HCT116 (cell line): ENCODE data around the gene SAPCD2. TPM values are rescaled to one million over a fixed set of nuclear protein-coding genes. Genes with fewer than 3 reads are reported as not detected.

Experiments used
- ATAC-seq: fragments of 200-7000 bp; cut with Tn5 transposase; 2 replicates; pipeline ENCODE4 v1.9.1; 2020; ENCODE audit warnings: mild to moderate bottlenecking, moderate library complexity
- BruUV-seq: library from RNA; stranded (reverse); fragments of 400-500 nt; replicated peaks from 2 replicates; lab custom pipeline; 2021; lab: Mats Ljungman, UMichigan
- CTCF ChIA-PET: fragments of 300-600 bp; sonication (Branson Sonifier 250); formaldehyde crosslinking; loops from one replicate; lab custom pipeline; 2021; ENCODE audit warnings: antibody characterized with exemption; lab: Charles Lee
- POLR2A ChIA-PET: fragments of 300-600, 350-600 bp; sonication (Branson Sonifier 250); formaldehyde crosslinking; loops from one replicate; lab custom pipeline; 2021; ENCODE audit warnings: antibody characterized with exemption; lab: Charles Lee
- RAD21 ChIA-PET, 2 experiments: fragments of 300-600 bp; sonication (Branson Sonifier 250); formaldehyde crosslinking; loops; one replicate each; lab custom pipeline; 2023; ENCODE audit warnings: low total read pairs in 2 of 2; ENCODE audit not compliant: uncharacterized antibody in 2 of 2, unreplicated experiment in 2 of 2, low non-redundant PET in 1 of 2; lab: Charles Lee
- DNase-seq: peaks from one replicate; pipeline ENCODE4 v3.0.0-alpha.2; 2010; ENCODE audit warnings: low read depth, low spot score
- H2AFZ ChIP-seq: fragments of 200-600 bp; shearing (Covaris generic), sonication (generic); 2 replicates; pipeline ENCODE4 v1.6.1; 2017; ENCODE audit warnings: low read depth, mixed run types, mixed read lengths, antibody characterized with exemption, low read length; ENCODE audit not compliant: poor library complexity, severe bottlenecking
- H3K27ac ChIP-seq: 2 replicates; pipeline ENCODE4 v1.5.1; 2012; ENCODE audit warnings: low read depth, low read length
- H3K27me3 ChIP-seq: fragments of 200-600 bp; sonication (generic); 2 replicates; pipeline ENCODE4 v1.6.1; 2016; ENCODE audit warnings: mixed run types, low read length, mixed read lengths; ENCODE audit not compliant: insufficient read depth
- H3K36me3 ChIP-seq, 2 experiments: fragments of 200-500 bp in 1 of 2; fragments of 200-600 bp in 1 of 2; sonication (Bioruptor generic) in 1 of 2; sonication (generic) in 1 of 2; 2 replicates each; pipeline versions ENCODE4 v1.5.1 to v1.6.1; 2014 to 2016; ENCODE audit warnings: low read length in 2 of 2, inconsistent platforms in 1 of 2, mixed read lengths in 1 of 2, mixed run types in 1 of 2; ENCODE audit not compliant: insufficient read depth in 2 of 2, control insufficient read depth in 1 of 2
- H3K4me1 ChIP-seq, 2 experiments: fragments of 200-600 bp in 1 of 2; sonication (generic) in 1 of 2; 2 replicates each; pipeline versions ENCODE4 v1.5.1 to v1.6.1; 2012 to 2017; ENCODE audit warnings: low read length in 2 of 2, inconsistent platforms in 1 of 2, mild to moderate bottlenecking in 1 of 2, mixed read lengths in 1 of 2, mixed run types in 1 of 2, moderate library complexity in 1 of 2; ENCODE audit not compliant: insufficient read depth in 2 of 2, control insufficient read depth in 1 of 2
- H3K4me2 ChIP-seq: fragments of 200-600 bp; sonication (generic); 2 replicates; pipeline ENCODE4 v1.6.1; 2017; ENCODE audit warnings: mixed run types, low read length, mixed read lengths
- H3K4me3 ChIP-seq, 2 experiments: fragments of 200-600 bp in 1 of 2; sonication (generic) in 1 of 2; replicated peaks in 1 of 2; 2 replicates each; pipeline ENCODE4 v1.5.1; 2011 to 2016; ENCODE audit warnings: low read length in 2 of 2, control low read depth in 1 of 2, low read depth in 1 of 2, mild to moderate bottlenecking in 1 of 2, mixed read lengths in 1 of 2, mixed run types in 1 of 2
- H3K79me2 ChIP-seq: fragments of 200-600 bp; sonication (generic); 2 replicates; pipeline ENCODE4 v1.6.1; 2017; ENCODE audit warnings: mild to moderate bottlenecking, mixed run types, low read length, moderate library complexity, mixed read lengths; ENCODE audit not compliant: insufficient read depth
- H3K9ac ChIP-seq: fragments of 200-600 bp; sonication (generic); 2 replicates; pipeline ENCODE4 v1.6.1; 2016; ENCODE audit warnings: low read length, mixed read lengths
- H3K9me2 ChIP-seq: fragments of 200-600 bp; sonication (generic), shearing (Covaris generic); 2 replicates; pipeline ENCODE4 v1.6.1; 2017; ENCODE audit warnings: mixed run types, mild to moderate bottlenecking, moderate library complexity; ENCODE audit not compliant: insufficient read depth
- H3K9me3 ChIP-seq, 2 experiments: fragments of 200-500 bp in 1 of 2; fragments of 200-600 bp in 1 of 2; sonication (Bioruptor generic) in 1 of 2; sonication (generic) in 1 of 2; 2 replicates each; pipeline ENCODE4 v1.6.1; 2014 to 2017; ENCODE audit warnings: low read length in 2 of 2, mixed read lengths in 2 of 2, inconsistent platforms in 1 of 2, low read depth in 1 of 2, mild to moderate bottlenecking in 1 of 2, mixed run types in 1 of 2, moderate library complexity in 1 of 2; ENCODE audit not compliant: control insufficient read depth in 1 of 2, insufficient read depth in 1 of 2
- H4K20me1 ChIP-seq: fragments of 200-600 bp; sonication (generic), shearing (Covaris generic); 2 replicates; pipeline ENCODE4 v1.6.1; 2017; ENCODE audit warnings: mixed run types, mild to moderate bottlenecking, moderate library complexity; ENCODE audit not compliant: insufficient read depth
- CBX3 ChIP-seq: IDR thresholded peaks from 2 replicates; pipeline ENCODE4 v1.6.1; 2012; ENCODE audit warnings: low read depth
- CEBPB ChIP-seq: IDR thresholded peaks from 2 replicates; pipeline ENCODE4 v1.6.1; 2012; ENCODE audit warnings: low read depth
- CTCF ChIP-seq, 3 experiments: fragments of 200-600 bp in 1 of 3; sonication (generic) in 1 of 3; IDR thresholded peaks in 2 of 3; conservative IDR thresholded peaks in 1 of 3; 2 replicates each; pipeline ENCODE4 v1.5.1; 2012 to 2017; ENCODE audit warnings: low read depth in 2 of 3, low read length in 2 of 3, antibody characterized with exemption in 1 of 3, borderline replicate concordance in 1 of 3, control low read depth in 1 of 3, mild to moderate bottlenecking in 1 of 3, mixed read lengths in 1 of 3, mixed run types in 1 of 3, moderate library complexity in 1 of 3; ENCODE audit not compliant: insufficient read depth in 1 of 3
- EGR1 ChIP-seq: IDR thresholded peaks from 2 replicates; pipeline ENCODE4 v1.6.1; 2012; ENCODE audit warnings: low read depth
- ELF1 ChIP-seq: IDR thresholded peaks from 2 replicates; pipeline ENCODE4 v1.6.1; 2012; ENCODE audit warnings: low read depth, borderline replicate concordance
- EZH2 ChIP-seq: fragments of 200-600 bp; sonication (generic); IDR thresholded peaks from 2 replicates; pipeline ENCODE4 v1.6.1; 2017; ENCODE audit warnings: antibody characterized with exemption, mixed run types
- EZH2phosphoT487 ChIP-seq: fragments of 200-600 bp; IDR thresholded peaks from 2 replicates; pipeline ENCODE4 v1.6.1; 2018; ENCODE audit warnings: antibody characterized with exemption, borderline replicate concordance
- FOSL1 ChIP-seq: IDR thresholded peaks from 2 replicates; pipeline ENCODE4 v1.6.1; 2012; ENCODE audit warnings: low read depth
- POLR2AphosphoS5 ChIP-seq: IDR thresholded peaks from 2 replicates; pipeline ENCODE4 v1.6.1; 2011; ENCODE audit warnings: mild to moderate bottlenecking, low read depth, low read length, moderate library complexity
- RAD21 ChIP-seq: IDR thresholded peaks from 2 replicates; pipeline ENCODE4 v1.6.1; 2012; ENCODE audit warnings: low read depth, mild to moderate bottlenecking
- SP1 ChIP-seq: IDR thresholded peaks from 2 replicates; pipeline ENCODE4 v1.6.1; 2012; ENCODE audit warnings: low read depth
- SRF ChIP-seq: IDR thresholded peaks from 2 replicates; pipeline ENCODE4 v1.6.1; 2012; ENCODE audit warnings: low read depth
- TCF7L2 ChIP-seq: IDR thresholded peaks from 2 replicates; pipeline ENCODE4 v1.7.0; 2011; ENCODE audit warnings: borderline replicate concordance, inconsistent platforms; ENCODE audit not compliant: insufficient read depth, insufficient read length; ENCODE audit errors: extremely low read depth
- ZBTB33 ChIP-seq: IDR thresholded peaks from 2 replicates; pipeline ENCODE4 v1.6.1; 2011; ENCODE audit warnings: mild to moderate bottlenecking, low read length, moderate library complexity; ENCODE audit not compliant: insufficient replicate concordance; ENCODE audit errors: extremely low read depth
- ZFX ChIP-seq: fragments of 450-650 bp; IDR thresholded peaks from 2 replicates; pipeline ENCODE4 v1.6.1; 2017
- ZNF274 ChIP-seq: fragments of 200-500 bp; sonication (Bioruptor generic); IDR thresholded peaks from 2 replicates; pipeline ENCODE4 v1.6.1; 2014; ENCODE audit warnings: mild to moderate bottlenecking, low read depth, low read length, inconsistent platforms
- intact Hi-C: fragments of 100-400 bp; cut with micrococcal nuclease; formaldehyde crosslinking; loops from 2 replicates; pipeline ENCODE4 v1.10.0; 2022
- total RNA-seq: library from RNA; stranded (reverse); gene quantifications from one replicate; pipeline ENCODE4 v1.2.1, GENCODE V29; 2021; ENCODE audit not compliant: unreplicated experiment
- TF ChIP-seq, protein P1 (sequence below): IDR thresholded peaks from 2 replicates; pipeline ENCODE4 v1.6.1; 2012
- TF ChIP-seq, protein P2 (sequence below): IDR thresholded peaks from 2 replicates; pipeline ENCODE4 v1.6.1; 2012

Gene SAPCD2
- total RNA-seq, 1 experiment from 2014 or later, result 71.7 TPM

DNA sequence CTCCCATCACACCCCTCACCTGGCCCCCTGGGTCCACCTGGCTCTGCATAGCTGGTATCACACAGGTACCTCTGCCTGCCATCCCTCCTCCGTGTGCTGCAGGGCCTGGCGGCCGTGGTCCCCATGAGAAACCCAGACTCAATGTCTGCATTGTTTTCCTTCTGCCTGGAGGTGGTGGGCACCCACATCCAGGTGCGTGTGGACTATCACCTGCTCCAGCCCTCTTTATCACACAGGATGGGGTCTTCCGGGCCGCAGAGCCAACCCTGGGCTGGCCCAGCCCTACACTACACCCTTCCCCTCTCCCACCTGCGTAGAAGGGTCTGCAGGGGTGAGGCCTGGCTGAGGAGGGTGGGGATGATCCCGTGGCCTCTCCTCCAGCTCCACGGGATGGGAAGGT, 31.4 kb downstream of the SAPCD2 start:
- H3K4me3 ChIP-seq, result no peak overlapping the region
- peaks cover 3 to 7% of the 10 kb centered on the region in 2 experiments; a peak in 2 of 4 replicates for H3K36me3 ChIP-seq
- H3K4me2 ChIP-seq, result no peak overlapping the region
- ChIA-PET POLR2A (no interaction called here), CTCF (interaction anchor here (1.4 kb wide), 1 partner anchor 10 kb away, joined by 5 read pairs; no protein-coding TSS in a partner anchor), RAD21 (no interaction called here)
- no peaks in the 10 kb centered on the region for H4K20me1 ChIP-seq
- intact Hi-C loops, result loop anchor here (5.0 kb wide), 1 partner anchor 197 kb away; the partner anchor contains the start of gene AJM1
- H3K9me2 ChIP-seq, result no peaks in the 10 kb centered on the region
- ATAC-seq (no peak), DNase-seq (no peak)
- BruUV-seq, result no TSS peak
- H2AFZ ChIP-seq, result no peak overlapping the region
- H3K4me1 ChIP-seq, result peaks cover 11 to 21% of the 10 kb centered on the region in 2 experiments; a peak in 3 of 4 replicates
- no peak overlapping the region for H3K27ac ChIP-seq
- TF ChIP-seq FOSL1, result no peak
- TF ChIP-seq ELF1, result no peak
- no peak for TF ChIP-seq EGR1
- no peak for TF ChIP-seq RAD21
- TF ChIP-seq EZH2phosphoT487, result no peak
- TF ChIP-seq, protein P1, sequence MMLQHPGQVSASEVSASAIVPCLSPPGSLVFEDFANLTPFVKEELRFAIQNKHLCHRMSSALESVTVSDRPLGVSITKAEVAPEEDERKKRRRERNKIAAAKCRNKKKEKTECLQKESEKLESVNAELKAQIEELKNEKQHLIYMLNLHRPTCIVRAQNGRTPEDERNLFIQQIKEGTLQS, result no peak
- no peak for TF ChIP-seq EZH2
- TF ChIP-seq TCF7L2, result no peak
- no peak for TF ChIP-seq CEBPB
- TF ChIP-seq POLR2AphosphoS5, result no peak
- TF ChIP-seq SP1, result no peak
- TF ChIP-seq, protein P2, sequence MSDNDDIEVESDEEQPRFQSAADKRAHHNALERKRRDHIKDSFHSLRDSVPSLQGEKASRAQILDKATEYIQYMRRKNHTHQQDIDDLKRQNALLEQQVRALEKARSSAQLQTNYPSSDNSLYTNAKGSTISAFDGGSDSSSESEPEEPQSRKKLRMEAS, result no peak
- no peak for TF ChIP-seq CTCF (IDR thresholded peaks at IDR 0.05 in 2 of 3, conservative IDR thresholded peaks at IDR 0.05 in 1 of 3; ENCODE audit: borderline replicate concordance in 1 of 3, insufficient read depth in 1 of 3, low read depth in 2 of 3, low read length in 2 of 3)
- no peak for TF ChIP-seq ZNF274
- TF ChIP-seq ZFX, result no peak
- TF ChIP-seq ZBTB33, result no peak
- no peak for TF ChIP-seq SRF
- TF ChIP-seq CBX3, result no peak
- peaks cover 7% of the 10 kb centered on the region; the same call in 1 of the 2 replicates for H3K79me2 ChIP-seq
- H3K9me3 ChIP-seq, result no peaks in the 10 kb centered on the region
- H3K27me3 ChIP-seq, result no peaks in the 10 kb centered on the region
- H3K9ac ChIP-seq, result no peak overlapping the region
